Upper lobe of left lung (tissue), 4 donors: Measurements from ENCODE around the gene APLNR.

Experiments used
- POLR2A ChIP-seq, 4 donors: fragments of 450-650 bp; IDR thresholded peaks; one replicate each; pipeline ENCODE4 v1.5.1; 2016 to 2017; ENCODE audit warnings: antibody characterized with exemption in 4 of 4, mild to moderate bottlenecking in 2 of 4
- TF ChIP-seq, protein P1 (sequence below), 6 experiments: fragments of 450-650 bp in 4 of 6; fragments of 200-600 bp in 2 of 6; sonication (generic) in 2 of 6; IDR thresholded peaks; one replicate each; pipeline ENCODE4 v1.5.1; 2016 to 2019; ENCODE audit warnings: antibody characterized with exemption in 6 of 6

DNA sequence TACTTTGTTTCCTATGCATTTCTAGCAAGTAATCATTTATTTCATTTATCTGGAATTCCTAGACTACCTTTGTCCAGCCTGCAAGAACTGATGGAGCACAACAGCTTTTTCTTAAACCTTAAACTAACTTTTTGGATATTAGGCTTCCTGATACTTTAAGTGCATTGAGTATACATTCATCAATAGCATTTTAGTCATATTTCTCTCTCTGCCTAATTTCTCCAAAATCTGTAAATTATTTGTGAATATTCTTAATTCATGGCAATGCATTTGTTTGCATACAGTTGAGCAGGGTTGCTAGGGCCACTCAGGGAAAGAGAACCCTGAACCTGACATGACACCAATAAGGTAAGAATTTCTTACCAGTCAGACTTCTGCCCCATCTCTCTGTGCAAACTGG lies 29.1 kb upstream of the APLNR start:
- TF ChIP-seq POLR2A (IDR thresholded peaks at IDR 0.05) = no peak
- TF ChIP-seq, protein P1, sequence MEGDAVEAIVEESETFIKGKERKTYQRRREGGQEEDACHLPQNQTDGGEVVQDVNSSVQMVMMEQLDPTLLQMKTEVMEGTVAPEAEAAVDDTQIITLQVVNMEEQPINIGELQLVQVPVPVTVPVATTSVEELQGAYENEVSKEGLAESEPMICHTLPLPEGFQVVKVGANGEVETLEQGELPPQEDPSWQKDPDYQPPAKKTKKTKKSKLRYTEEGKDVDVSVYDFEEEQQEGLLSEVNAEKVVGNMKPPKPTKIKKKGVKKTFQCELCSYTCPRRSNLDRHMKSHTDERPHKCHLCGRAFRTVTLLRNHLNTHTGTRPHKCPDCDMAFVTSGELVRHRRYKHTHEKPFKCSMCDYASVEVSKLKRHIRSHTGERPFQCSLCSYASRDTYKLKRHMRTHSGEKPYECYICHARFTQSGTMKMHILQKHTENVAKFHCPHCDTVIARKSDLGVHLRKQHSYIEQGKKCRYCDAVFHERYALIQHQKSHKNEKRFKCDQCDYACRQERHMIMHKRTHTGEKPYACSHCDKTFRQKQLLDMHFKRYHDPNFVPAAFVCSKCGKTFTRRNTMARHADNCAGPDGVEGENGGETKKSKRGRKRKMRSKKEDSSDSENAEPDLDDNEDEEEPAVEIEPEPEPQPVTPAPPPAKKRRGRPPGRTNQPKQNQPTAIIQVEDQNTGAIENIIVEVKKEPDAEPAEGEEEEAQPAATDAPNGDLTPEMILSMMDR (IDR thresholded peaks at IDR 0.05) = no peak
